H1 (cell line): Measurements from ENCODE around the gene SATB2. TPM values are rescaled to one million over a fixed set of nuclear protein-coding genes. Genes with fewer than 3 reads are reported as not detected.

ENCODE experiments used
- CHD7 ChIP-seq: fragments of 300-600 bp; sonication (generic); IDR thresholded peaks from 2 replicates; pipeline ENCODE4 v1.7.1; 2012; ENCODE audit warnings: low read length, moderate library complexity, mild to moderate bottlenecking, inconsistent platforms; ENCODE audit not compliant: insufficient replicate concordance
- NRF1 ChIP-seq: IDR thresholded peaks from 2 replicates; pipeline ENCODE4 v1.6.1; 2011; ENCODE audit warnings: mild to moderate bottlenecking, low read depth, low read length, improper control_type of control experiment
- polyA plus RNA-seq, 7 experiments: library from polyadenylated mRNA; depleted of rRNA in 3 of 7; stranded (reverse) in 5 of 7; unstranded in 2 of 7; fragments of >200 nt in 5 of 7; fragments of 200-250 nt in 2 of 7; gene quantifications; 1 replicate in 5 of 7; 2 replicates in 1 of 7; 4 replicates in 1 of 7; pipeline versions ENCODE4 v1.2.1 to v1.2.3, GENCODE V29; 2011 to 2013; ENCODE audit warnings: missing spikeins in 2 of 7, mixed read lengths in 2 of 7
- total RNA-seq: library from RNA; stranded (reverse); fragmentation: NEBNext Ultra II Directional; extraction: Animal tissue kit (Norgen Biotek cat#: 25700); gene quantifications from 2 replicates; pipeline ENCODE4 v1.2.1, GENCODE V29; 2021

Gene SATB2
- total and polyA plus RNA-seq, 2 of the 8 experiments (the other 6 are each of a cell fraction or from before 2014, with no cell fraction given), result 1.3 to 5.7 TPM

DNA sequence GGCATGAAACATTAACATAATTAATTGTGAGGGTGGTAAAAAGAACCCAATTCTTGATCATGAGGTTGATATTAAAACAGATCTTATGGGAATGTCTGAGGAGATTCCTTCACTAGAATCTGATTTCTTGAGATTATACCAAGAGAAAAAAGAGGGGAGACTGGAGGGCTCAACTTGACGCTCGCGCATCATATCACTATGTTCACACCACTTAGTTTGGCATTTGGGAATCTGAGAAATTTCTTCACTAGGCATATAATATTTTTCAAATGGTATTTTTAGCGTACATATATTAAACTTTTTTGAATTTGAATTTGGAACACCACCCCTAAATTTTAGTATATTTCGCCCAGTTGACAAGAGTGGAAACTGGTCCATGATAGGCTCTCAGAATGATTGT lies 140.1 kb downstream of the SATB2 start (continued):
- TF ChIP-seq CHD7 (no peak), NRF1 (no peak)
